Tibial artery (tissue), 4 donors: ENCODE measurements around the gene ST3GAL6.

Experiments
- DNase-seq, 2 donors: peaks; one replicate each; pipeline ENCODE4 v3.0.0-alpha.2; 2019
- H3K27ac ChIP-seq, 2 donors: fragments of 200-600 bp; sonication (generic) in 1 of 2; 1 replicate in 1 of 2; 2 replicates in 1 of 2; pipeline ENCODE4 v1.5.1; 2018 to 2019; ENCODE audit warnings: mild to moderate bottlenecking in 1 of 2
- H3K27me3 ChIP-seq, 2 donors: fragments of 200-600 bp; sonication (generic) in 1 of 2; one replicate each; pipeline versions ENCODE4 v1.5.1 to v1.6.0; 2016 to 2019
- H3K36me3 ChIP-seq, 3 donors: fragments of 200-600 bp; sonication (generic) in 2 of 3; one replicate each; pipeline ENCODE4 v1.5.1; 2016 to 2019; ENCODE audit warnings: mild to moderate bottlenecking in 2 of 3
- H3K4me1 ChIP-seq, 4 donors: fragments of 200-600 bp; sonication (generic) in 2 of 4; 1 replicate in 3 of 4; 2 replicates in 1 of 4; pipeline ENCODE4 v1.5.1; 2016 to 2019
- H3K4me3 ChIP-seq, 2 donors: fragments of 200-600 bp; sonication (generic) in 1 of 2; 1 replicate in 1 of 2; 2 replicates in 1 of 2; pipeline ENCODE4 v1.5.1; 2018 to 2019; ENCODE audit warnings: mild to moderate bottlenecking in 2 of 2
- H3K9me3 ChIP-seq, 3 donors: fragments of 200-600 bp; sonication (generic) in 1 of 3; one replicate each; pipeline ENCODE4 v1.5.1; 2016 to 2019
- intact Hi-C: fragments of 100-400 bp; cut with DNase I; formaldehyde crosslinking; loops from one replicate; pipeline ENCODE4 v1.15.0; 2023; ENCODE audit warnings: low total_unique reads
- TF ChIP-seq, protein P1 (sequence below), 2 experiments: fragments of 200-600 bp in 1 of 2; fragments of 450-650 bp in 1 of 2; IDR thresholded peaks; one replicate each; pipeline ENCODE4 v1.5.1; 2017 to 2019; ENCODE audit warnings: antibody characterized with exemption in 2 of 2, mild to moderate bottlenecking in 1 of 2, moderate library complexity in 1 of 2

Gene ST3GAL6

DNA sequence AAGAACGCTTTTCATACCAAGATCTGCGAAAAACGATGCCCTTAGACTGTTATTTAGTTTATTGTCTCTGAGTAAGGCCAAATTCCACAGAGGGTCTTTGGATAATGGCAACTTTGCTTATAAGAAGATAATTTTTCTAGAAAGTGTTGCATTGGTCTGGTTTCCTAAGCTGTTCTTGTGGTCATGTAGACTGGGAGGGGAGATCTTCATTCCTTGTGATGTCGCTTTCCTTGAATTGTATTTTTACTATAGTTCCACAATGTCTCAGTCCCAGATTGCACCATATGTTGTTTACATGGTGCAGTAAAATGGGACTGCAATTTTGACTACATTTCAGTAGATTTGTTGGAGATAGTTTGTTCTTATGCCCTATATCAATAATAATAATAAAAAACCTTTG lies 28.8 kb upstream of the ST3GAL6 start:
- TF ChIP-seq, protein P1, sequence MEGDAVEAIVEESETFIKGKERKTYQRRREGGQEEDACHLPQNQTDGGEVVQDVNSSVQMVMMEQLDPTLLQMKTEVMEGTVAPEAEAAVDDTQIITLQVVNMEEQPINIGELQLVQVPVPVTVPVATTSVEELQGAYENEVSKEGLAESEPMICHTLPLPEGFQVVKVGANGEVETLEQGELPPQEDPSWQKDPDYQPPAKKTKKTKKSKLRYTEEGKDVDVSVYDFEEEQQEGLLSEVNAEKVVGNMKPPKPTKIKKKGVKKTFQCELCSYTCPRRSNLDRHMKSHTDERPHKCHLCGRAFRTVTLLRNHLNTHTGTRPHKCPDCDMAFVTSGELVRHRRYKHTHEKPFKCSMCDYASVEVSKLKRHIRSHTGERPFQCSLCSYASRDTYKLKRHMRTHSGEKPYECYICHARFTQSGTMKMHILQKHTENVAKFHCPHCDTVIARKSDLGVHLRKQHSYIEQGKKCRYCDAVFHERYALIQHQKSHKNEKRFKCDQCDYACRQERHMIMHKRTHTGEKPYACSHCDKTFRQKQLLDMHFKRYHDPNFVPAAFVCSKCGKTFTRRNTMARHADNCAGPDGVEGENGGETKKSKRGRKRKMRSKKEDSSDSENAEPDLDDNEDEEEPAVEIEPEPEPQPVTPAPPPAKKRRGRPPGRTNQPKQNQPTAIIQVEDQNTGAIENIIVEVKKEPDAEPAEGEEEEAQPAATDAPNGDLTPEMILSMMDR (IDR thresholded peaks at IDR 0.05), result no peak
- peaks cover 0 to 25% (median 9%) of the 10 kb centered on the region in 4 donors for H3K4me1 ChIP-seq

DNA sequence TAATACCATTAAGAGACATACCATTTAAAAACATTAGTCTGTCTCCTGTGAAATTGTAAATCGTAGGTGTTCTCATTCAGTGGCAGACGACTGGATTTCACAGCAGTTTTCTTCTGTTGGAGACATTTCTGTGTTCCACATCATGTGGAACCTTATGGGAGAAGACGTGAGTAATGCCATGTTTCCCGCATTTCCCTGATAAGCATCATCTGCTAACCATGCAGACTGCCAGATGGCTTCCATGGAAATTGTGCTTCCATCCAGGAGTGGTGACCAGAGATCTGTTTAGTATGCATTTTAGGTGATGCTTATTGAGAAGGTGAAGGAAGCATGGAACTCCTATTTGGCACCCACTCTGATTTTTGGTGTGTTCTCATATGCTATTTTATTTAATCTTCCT lies 28.4 kb upstream of the ST3GAL6 start:
- H3K36me3 ChIP-seq, result no peaks in the 10 kb centered on the region
- H3K9me3 ChIP-seq, result no peaks in the 10 kb centered on the region
- no peak for DNase-seq
- peaks cover 0 to 25% (median 9%) of the 10 kb centered on the region in 4 donors for H3K4me1 ChIP-seq
- H3K27ac ChIP-seq, result no peak overlapping the region
- H3K27me3 ChIP-seq, result no peaks in the 10 kb centered on the region
- H3K4me3 ChIP-seq, result no peak overlapping the region
- intact Hi-C loops, result no loop called here
- TF ChIP-seq, protein P1 (IDR thresholded peaks at IDR 0.05), result no peak

More for the DNA sequence above, 28.8 kb upstream of the ST3GAL6 start:
- Histone ChIP-seq H3K9me3 (no peaks in the 10 kb centered on the region), H3K36me3 (no peaks in the 10 kb centered on the region), H3K4me3 (peak overlapping the region; percentile 77 to 96), H3K27ac (peak overlapping the region in 1 of 2 donors; percentile 81), H3K27me3 (no peaks in the 10 kb centered on the region)
- DNase-seq, result no peak
- intact Hi-C loops, result no loop called here

DNA sequence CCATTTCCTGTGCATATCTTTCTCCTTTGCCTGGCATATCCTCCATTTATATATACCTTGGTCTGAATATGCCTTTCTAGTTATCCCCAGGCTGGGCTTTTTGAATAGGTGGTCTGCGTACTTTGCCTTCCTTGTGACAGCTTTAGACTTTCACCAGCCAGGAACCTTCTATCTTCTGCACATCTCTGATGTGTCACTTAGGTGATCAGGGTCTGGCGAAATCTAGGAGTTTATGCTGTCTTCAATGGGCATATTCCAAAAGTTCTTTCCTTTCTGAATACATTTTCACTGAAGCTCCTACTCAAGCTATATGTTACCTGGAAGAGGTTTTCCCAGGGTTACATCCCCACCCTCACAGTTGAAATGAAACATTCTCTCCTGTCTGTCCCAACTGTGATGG lies 27.8 kb upstream of the ST3GAL6 start:
- no peaks in the 10 kb centered on the region for H3K9me3 ChIP-seq
- TF ChIP-seq, protein P1 (IDR thresholded peaks at IDR 0.05), result no peak
- H3K4me1 ChIP-seq, result peaks cover 0 to 25% (median 9%) of the 10 kb centered on the region in 4 donors
- H3K36me3 ChIP-seq, result no peaks in the 10 kb centered on the region
- no peak overlapping the region for H3K4me3 ChIP-seq
- no peak for DNase-seq
- intact Hi-C loops, result no loop called here
- no peak overlapping the region for H3K27ac ChIP-seq
- H3K27me3 ChIP-seq, result no peaks in the 10 kb centered on the region

DNA sequence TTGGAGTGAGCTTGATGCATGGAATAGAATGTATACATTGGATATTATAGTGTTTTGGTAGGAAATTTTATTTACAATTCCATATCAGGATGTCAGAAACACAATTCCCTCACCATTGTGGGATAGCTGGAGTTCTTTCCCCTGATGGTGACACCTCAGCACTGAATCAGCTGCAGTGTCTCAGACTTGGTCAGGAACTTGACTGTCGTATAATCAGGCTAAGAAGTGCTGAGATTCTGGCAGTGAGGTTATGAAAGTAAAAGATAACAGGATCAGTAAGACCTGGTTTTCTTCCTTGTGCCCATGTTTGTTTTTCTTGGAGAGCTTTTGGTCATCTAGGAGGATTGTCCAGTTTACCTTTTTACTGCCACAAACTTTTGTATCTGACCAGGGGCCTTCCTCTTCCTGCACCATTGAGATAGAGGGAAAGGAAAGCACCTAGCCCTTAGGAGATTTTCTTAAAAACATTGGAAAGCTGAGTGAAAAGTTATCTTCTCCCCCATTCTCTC lies 27.3 kb upstream of the ST3GAL6 start:
- Histone ChIP-seq H3K4me1 (peaks cover 0 to 25% (median 9%) of the 10 kb centered on the region in 4 donors), H3K9me3 (no peaks in the 10 kb centered on the region), H3K27ac (no peak overlapping the region), H3K4me3 (no peak overlapping the region), H3K36me3 (no peaks in the 10 kb centered on the region), H3K27me3 (no peaks in the 10 kb centered on the region)
- TF ChIP-seq, protein P1 (IDR thresholded peaks at IDR 0.05), result no peak
- no peak for DNase-seq
- intact Hi-C loops, result no loop called here

DNA sequence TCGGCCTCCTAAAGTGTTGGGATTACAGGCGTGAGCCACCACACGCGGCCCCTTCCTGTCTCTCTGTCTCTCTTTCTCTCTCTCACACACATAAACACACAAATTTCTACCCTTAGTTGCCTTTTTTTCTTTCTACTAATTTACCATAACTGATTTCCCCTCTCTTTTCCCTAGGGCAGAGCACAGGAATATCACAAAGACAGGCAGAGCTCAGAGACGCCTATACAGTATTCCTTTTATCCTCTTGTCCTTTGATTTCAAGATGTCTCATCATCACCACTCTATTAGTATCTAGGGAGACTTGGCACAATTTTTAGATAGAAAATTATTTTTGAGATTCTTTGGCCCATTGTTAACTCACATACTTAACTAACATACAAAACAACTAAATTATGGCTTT lies 25.8 kb upstream of the ST3GAL6 start:
- DNase-seq, result no peak
- Histone ChIP-seq H3K4me1 (peaks cover 0 to 19% (median 9%) of the 10 kb centered on the region in 4 donors), H3K9me3 (no peaks in the 10 kb centered on the region), H3K27ac (no peak overlapping the region), H3K27me3 (no peaks in the 10 kb centered on the region), H3K36me3 (no peaks in the 10 kb centered on the region), H3K4me3 (no peak overlapping the region)
- intact Hi-C loops, result no loop called here
- TF ChIP-seq, protein P1 (IDR thresholded peaks at IDR 0.05), result no peak

DNA sequence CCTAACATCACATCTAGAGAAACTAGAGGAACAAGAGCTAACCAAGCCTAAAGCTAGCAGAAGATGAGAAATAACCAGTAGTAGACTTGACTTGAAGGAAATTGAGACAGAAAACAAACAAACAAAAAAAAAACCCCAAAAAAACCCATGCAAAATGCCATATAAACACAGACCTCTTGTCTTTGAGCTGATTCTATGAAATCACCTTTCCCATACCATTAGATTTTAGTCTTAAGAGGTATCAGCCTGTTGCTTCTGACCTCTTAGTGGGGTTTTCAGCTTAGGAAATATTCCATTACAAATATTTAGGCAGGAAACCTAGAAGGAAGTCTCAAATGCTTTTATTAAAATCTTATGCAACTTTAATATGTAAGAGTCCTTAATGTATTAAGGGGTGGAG lies 23.9 kb upstream of the ST3GAL6 start:
- H3K4me1 ChIP-seq, result peaks cover 0 to 16% (median 6%) of the 10 kb centered on the region in 4 donors
- no peaks in the 10 kb centered on the region for H3K9me3 ChIP-seq
- no peak overlapping the region for H3K4me3 ChIP-seq
- no peaks in the 10 kb centered on the region for H3K27me3 ChIP-seq
- TF ChIP-seq, protein P1 (IDR thresholded peaks at IDR 0.05), result no peak
- no peaks in the 10 kb centered on the region for H3K36me3 ChIP-seq
- H3K27ac ChIP-seq, result no peak overlapping the region
- intact Hi-C loops, result no loop called here
- DNase-seq, result no peak
